HG03108 (cell line): Measurements from ENCODE around the gene ITIH4.

ENCODE experiments used
- ATAC-seq: cut with Tn5 transposase; IDR thresholded peaks from one replicate; pipeline ENCODE4 v1.9.1; 2021; ENCODE audit warnings: moderate library complexity; ENCODE audit not compliant: unreplicated experiment

Gene ITIH4

DNA sequence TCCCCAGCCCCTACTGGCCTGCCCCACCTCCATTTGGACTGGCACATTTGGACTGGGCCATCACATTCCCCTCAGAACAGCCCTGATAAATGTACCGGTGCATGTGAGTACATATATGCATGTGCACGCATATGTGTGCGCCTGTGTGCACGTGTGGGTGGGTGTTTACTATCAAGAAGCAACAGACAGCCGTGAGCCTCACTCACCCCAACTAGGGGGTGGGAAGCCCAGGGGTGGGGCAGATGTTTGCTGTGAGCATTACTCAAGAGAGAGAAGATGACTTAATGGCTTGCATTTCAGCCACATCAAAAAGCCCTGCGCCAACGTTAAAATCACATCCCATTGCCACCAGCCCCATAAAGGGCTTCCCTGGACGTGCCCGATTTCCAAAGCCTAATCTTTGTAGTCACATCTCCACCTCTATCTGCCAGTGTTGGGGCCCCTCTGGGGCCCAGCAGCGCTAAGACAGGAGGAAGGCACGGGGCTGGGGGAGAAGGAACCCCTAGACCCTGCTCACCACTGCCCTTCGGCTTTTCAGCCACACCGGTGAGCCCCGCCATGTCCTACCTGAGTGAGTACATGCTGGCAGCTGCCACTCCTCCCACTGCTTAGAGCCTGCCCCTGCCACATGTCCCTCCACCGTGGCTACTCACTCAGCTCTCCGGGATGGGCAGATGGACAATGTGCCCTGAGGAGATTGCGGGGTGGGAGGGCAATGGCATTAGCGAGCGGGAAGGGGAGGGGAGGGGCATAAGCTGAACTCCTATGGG lies 25.0 kb downstream of the ITIH4 start:
- ATAC-seq: no peak

DNA sequence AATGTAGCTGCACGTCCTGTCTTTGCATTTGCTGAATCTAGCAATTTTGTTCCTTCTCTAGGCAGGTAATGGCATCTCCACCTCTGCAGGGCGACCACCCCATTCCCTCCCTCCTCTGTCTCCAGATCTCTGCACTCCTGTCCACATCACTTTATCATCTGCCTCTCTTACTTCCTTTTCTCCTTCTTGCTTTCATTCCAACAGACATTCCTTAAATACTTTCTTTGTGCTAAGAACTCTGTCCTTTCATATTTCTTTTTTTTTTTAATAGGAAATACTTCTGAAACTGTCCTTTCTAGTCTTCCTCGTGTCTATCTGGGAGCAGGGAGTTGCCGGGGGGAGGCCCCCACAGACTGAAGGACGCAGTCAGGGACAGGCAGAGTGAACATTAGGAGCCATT lies 28.6 kb downstream of the ITIH4 start:
- ATAC-seq: no peak

DNA sequence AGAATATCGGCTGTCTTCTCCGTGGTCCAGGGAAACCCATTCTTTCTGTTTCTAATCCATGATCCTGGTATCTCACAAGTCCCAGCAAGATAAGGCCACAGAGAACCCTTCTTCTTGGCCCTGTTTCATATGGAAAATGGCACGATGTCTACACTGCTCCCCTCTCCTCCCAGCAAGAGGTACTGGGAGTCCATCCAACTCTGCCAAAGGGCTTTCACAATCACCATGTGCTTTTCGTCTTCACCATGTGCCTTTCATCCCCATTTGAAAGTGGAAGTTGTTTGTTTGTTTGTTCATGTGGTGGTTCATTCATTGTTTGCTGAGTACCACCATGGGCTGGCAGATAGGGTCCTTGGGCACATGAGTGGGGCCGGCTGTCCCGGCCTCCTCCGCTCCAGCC lies 30.4 kb downstream of the ITIH4 start:
- ATAC-seq: no peak

DNA sequence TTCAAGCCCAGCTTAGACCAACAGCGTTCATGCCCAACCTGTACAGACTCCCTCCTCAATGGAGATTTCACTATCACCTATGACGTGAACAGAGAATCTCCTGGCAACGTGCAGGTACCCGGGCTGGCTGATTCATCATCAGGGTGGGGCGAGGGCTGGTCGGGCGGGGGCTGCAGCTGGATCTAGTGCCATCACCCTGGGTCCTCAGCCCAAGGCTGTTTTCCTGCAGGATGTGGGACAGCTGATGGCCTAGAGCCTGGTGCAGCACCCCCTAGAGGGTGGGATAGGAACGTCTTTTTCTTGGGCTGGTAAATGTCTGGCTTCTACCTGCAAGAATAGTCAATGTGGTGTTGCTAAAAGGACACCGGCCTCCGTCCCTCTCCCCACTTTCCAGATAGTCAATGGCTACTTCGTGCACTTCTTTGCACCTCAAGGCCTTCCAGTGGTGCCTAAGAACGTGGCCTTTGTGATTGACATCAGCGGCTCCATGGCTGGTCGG lies 31.4 kb downstream of the ITIH4 start:
- ATAC-seq: no peak

DNA sequence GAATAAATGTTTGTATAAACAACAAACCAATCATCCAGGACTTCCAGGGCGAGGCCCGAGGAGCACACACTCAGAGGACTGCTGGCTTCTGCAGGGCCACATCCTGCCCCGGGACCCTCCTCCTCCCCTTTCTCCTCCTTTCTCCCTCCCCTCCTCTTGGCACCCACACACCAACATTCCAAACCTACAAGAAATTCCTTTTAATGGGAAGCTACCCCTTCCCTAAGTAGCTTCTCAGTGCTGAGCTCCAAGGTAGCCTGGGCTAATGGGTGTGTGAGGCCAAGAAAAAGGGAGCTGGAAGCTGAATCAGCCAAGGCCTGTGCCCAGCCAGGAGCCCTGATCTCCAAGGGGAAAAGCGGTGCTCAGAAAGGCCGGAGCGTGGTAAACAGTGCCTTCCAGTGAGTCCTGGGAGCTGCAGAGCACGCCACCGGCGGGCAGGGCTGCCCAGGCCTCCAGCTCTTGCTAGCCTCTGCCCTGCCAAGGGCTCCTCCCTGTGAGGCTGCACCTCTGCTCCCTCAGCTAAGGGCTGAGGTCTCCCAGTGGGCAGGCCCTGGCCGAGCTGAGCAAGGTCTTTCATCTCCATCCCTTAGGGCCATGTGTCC lies 32.0 kb downstream of the ITIH4 start:
- no peak for ATAC-seq

DNA sequence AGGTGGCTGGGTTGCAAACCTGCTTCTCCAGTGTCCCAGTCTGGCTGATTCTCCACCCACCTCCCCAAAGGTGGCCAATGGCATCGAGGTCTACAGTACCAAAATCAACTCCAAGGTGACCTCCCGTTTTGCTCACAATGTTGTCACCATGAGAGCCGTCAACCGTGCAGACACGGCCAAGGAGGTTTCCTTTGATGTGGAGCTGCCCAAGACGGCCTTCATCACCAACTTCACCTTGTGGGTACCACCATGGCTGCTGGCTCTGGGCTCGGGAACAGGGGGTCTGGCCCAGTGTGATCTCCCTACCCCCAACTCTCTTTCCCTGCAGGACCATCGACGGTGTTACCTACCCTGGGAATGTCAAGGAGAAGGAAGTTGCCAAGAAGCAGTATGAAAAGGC lies 34.1 kb downstream of the ITIH4 start:
- no peak for ATAC-seq

DNA sequence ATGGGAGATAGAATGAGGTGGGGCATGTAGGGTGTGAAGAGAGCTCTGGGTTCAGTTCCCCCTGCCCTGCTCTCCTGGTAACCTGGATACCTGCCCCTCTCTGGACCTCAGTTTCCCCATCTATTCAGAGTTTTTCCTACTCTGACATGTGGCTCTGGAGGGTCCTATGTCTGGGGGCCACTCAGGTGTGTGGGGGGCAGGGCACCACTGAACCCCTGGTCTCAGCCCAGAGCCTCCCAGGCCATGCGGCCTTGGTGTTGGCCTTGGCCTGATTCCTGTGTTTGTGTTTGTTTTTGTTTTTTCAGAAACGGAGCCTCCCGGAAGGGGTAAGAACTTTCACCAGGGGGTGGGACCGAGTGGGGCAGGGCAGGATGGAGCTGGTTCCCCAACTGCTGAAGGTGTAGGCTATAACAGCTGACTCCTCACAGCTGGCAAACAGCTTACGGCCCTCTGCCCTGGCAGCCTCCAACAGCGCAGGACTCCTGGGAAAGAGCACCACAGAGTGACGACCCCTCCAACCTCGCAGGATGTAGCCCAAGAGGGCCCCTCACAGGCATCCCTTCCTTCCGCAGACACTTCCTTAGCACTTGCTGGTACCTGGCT lies 35.1 kb downstream of the ITIH4 start:
- ATAC-seq: no peak

DNA sequence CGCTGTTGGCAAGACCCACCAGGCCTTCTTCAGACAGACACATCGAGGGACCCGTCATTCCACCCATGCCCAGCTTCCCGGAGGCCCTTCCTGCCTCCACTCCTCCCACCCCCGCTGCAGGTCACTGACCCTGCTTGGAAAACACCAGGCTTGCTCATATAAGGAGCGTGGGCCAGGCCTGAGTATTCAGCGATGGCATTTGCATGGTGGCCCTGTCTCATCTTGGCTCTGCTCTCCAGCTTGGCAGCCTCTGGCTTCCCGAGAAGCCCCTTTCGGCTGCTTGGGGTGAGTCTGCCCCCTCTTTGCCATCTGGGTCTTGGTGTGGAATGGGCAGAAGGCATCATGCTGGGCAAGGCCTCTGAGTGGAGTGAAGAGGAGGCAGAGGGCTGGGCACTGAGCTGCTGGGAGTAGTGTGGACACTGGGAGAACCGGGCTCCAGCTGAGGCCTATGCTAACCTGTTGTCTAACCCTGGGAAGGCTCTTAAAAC lies 35.8 kb downstream of the ITIH4 start, which contains the start of gene ITIH3:
TSS of gene ITIH3 (plus strand) at position 185 of the 488 bp plus-strand sequence. CDS start at position 193, 8 bp downstream.
- ATAC-seq: no peak

DNA sequence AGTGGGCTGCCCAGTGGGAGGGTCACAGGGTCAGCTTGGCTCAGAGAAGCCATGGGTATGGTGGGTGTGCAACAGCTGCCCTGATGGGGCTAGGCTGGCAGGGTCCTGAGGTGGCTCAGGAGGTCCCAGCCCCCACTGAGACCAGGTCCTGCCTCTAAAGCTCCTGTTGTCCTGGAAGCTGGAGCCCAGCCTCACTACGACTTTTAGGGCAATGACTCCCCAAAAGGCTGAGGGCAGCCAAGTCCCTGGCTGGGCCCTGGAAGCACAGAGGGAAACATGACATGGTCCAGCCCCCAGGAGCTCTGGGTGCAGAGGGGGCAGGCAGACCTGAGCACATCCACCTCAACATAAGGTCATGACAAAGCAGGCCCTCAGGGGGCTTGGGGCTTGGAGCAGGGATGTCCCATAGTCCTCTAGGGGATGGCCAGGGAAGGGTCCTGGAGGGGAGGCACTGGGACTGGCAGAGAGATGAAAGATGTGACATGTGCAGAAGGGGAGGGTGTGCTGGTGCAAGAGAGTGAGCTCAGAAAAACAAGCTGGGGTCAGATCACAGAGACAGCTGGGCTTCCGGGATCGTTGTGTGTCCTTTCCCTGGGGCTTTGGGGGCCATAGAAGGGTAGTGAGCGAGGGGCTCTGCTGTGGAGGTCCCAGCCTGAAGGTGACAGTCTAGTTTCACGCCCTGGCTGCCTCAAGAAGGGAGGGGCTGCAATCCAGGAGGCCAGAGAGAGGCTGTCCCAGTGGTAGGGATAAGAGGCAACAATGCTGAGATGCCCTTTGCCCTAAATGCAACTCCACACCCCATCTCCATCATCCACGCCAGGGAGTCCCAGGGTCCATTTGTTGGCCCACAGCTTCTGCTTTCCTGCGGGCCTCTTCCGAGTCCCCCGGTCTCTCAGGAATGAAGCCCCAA lies 36.5 kb downstream of the ITIH4 start:
- no peak for ATAC-seq

DNA sequence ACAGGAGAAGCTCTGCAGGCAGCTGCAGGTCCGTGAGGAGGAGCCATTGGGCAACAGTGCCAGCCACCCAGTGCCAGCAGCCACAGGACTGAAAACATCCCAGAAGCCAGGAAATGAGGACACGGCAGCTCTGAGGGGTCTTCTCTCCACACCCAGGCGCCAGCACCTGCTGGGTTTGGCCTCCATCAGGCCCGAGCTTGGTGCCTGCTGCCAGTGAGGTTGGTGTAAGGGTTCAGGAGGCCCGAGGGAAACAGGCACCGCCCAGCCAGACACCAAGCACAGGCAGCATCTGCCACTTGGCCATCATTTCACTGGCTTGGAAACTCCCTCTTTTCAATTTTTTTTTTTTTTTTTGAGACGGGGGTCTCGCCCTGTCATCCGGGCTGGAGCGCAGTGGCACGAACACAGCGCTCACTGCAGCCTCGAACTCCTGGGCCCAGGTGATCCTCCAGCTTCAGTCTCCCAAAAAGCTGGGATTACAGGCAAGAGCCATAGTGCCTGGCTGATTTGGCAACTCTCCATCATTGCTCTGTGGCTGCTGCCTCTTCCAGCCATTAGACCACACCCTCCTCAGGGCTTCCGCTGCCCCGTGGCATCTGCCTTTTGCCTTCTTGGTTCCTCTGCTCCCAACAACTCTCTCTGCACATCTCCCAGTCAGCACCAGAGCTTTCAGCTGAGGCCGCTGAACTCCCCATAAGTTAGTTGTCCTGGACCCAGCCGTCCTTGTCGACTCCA lies 37.3 kb downstream of the ITIH4 start:
- no peak for ATAC-seq

DNA sequence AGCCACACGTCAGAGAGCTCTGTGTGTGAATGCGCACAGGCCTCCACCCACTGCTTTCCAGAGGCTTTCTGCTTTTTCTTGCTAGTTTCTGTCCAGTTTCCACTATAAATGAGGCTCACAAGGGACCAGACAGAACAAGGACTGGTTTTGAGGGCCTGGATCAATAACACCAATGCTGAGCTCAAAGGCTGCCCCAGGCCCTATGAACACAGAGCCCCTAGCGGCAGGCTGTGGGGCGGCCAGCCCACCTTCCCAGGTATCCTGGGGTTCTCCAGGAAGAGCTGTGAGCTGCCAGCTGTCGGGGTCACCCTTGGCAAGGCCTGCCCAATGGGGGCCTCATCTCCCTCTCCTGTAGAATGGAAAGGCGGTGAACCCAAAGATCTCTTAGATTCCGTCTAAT lies 38.1 kb downstream of the ITIH4 start:
- no peak for ATAC-seq

DNA sequence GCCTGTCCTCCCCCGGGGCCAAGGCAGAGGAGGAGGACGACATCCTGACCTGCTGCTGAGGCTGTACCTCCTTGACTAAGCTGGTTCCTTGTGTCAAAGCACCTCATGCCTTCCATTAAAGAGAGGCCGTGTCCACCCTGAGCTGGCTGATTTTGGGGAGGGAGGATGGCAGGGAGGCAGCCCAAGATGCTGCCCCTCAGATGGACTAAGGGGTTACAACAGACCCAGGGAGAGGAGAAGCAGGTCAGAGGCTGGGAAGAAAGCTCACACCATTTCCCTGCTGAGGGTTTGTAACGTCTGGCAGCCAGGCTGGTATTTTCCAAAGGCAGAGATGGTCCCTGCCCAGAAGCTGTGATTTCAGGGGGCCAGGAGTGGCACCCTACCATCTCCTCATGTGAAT lies 38.5 kb downstream of the ITIH4 start:
- no peak for ATAC-seq

DNA sequence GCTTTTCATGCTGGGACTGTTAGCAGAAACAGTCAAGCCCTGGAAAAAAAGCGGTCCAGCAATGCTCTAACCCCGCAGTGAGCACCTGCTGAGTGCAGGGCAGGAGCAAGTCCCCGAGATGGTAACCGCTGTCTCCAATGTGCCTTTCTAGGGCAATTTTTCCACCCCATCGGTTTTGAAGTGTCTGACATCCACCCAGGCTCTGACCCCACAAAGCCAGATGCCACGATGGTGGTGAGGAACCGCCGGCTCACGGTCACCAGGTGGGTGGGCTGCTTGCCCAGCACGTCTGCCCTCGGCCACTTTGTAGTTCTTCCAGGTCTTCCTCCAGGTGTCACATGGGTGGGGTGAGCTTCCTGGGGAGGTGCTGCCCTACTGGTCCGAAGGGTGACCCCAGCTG lies 39.1 kb downstream of the ITIH4 start:
- no peak for ATAC-seq

DNA sequence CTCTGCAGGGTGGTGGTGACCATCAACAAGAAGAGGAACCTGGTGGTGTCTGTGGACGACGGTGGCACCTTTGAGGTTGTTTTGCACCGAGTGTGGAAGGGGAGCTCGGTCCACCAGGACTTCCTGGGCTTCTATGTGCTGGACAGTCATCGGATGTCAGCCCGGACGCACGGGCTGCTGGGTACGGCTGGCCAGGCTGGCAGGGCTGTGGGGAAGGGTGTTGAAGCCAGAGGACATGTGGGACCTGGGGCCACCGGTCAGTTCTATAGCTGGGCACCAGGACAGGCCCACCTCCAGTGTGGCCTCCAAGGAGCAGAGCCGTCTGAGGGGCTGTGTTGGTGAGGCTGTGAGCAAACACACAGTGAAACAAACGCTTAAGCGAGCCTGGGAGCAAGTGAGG lies 39.7 kb downstream of the ITIH4 start:
- no peak for ATAC-seq

DNA sequence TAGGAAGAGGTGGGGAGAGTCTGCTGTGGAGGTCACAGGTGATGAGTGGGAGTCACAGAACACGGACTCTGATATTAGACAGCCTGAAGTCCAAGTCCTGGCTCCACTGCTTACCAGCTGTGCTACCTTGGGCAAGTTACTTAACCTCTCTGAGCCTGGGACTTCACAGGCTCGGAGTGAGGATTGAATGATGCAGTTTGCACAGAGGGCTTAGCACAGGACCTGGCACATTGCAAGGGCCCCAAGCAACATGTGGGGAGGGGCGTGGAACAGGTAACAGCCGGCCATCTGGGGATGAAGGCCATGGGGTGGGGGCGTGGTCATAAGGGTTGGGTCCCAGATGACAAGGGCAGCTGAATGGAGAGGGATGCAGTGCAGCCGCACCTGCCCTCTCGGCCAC lies 40.1 kb downstream of the ITIH4 start:
- ATAC-seq: no peak

DNA sequence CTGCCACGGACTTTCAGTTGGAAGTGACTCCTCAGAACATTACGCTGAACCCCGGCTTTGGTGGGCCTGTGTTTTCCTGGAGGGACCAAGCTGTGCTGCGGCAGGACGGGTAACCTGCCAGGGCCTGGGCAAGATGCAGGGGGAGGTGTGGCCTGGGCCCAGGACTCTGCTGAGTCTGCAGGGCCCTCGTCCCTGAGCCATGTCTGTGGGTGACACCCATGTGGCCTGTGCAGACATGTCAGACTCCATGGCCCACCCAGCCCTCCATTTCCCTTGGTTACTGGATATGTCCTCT lies 40.8 kb downstream of the ITIH4 start:
- no peak for ATAC-seq

DNA sequence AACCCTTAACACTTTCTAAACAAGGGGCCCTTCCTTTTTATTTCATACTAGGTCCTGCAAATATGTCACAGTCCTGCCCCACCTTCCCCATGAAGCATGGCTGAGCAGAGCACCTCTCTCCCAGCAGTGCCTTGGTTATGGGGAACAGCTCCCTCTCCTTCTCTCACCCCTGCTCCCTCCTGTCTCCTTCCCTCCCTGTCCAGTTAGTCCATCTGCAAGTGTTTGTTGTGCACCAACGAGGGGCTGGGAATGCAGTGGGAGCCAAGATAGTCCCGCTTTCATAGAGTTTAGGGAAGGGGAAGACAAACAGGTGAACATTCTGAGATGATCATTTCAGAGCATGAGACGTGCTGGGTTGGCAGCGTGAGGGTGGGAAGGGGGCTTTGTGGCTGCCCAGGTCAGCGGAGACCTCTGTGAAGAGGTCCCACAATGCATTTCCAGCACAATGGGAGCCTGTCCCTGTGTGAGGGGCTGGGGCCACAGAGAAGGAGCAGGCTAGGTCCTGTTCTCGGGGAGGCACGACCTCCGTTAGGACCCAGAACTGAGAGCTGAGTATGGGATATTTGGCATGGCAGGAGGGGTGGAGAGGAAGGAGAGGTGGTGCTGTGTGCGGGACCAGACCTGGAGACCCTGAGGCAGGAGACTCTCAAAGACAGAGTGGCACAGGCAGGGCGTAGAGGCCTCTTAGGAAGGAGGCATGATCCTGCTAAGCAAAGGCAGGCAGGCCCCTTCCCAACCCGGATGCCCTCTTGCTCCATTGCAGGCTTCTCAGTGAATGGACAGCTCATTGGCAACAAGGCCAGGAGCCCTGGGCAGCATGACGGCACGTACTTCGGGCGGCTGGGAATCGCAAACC lies 41.4 kb downstream of the ITIH4 start:
- ATAC-seq: no peak

DNA sequence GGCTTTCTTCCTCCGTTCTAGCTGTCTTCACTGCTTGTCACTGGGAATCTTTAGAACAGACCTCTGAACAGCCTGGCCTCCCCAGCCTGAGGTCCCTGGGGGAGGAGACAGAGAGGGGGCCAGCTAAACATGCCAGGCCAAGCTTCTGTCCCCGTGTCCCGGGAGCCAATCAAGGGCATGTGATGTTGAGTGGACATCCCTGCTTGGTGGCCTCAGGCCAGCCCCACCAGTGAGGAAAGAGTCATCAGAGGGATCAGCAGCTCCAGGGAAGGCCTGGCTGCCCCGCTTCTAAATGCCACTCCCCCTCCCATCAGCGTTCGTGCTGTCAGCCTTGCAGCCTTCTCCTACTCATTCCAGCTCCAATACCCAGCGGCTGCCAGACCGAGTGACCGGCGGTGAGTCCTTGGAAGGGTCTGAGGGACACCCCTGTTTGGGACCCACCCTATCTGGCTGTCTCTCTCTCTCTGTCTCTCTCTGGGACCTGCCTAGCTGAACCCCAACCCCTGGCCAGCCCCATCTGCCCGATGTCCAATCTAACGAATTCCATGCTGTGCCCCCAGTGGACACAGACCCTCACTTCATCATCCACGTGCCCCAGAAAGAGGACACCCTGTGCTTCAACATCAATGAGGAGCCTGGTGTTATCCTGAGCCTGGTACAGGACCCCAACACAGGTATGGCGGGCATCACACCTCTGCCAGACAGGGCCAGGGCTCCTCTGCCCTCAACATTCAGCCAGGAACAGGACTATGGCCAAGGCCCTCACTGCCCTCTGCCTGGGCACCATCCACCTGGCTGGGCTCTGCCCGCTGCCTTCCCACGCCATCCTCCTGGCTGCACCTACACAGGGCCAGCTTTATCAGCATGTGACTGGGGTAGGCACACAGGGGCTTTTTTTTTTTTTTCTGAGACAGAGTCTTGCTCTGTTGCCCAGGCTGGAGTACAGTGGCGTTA lies 42.5 kb downstream of the ITIH4 start:
- ATAC-seq: no peak
